T-helper 2 cell (primary cell): ENCODE measurements around the gene MRPL36.

ENCODE experiments used
- DNase-seq, 5 experiments: peaks; one replicate each; pipeline versions ENCODE4 v3.0.0 to v3.0.0-alpha.2; 2012 to 2022

Gene MRPL36

GRCh38 chr5:1796371-1797102, 3.1 kb downstream of the MRPL36 start:
- no peak for DNase-seq

DNA sequence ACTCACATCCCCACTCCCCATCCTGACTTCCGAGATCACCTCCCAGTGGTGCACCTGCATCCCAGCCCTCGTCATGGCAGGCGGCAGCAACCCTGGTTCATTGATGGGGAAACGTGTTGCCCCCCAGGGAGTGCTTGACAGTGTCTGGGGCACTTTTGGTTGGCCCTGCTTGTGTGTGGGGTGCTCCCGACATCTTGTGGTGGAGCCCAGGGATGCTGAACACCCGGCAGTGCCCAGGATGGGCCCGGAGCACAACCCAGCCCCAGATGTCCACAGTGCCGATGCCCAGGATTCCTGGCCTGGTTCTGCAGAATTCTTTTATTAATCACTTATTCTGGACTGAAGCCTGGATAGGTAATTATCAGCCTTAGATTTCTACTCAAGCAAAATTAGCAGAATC, 3.7 kb downstream of the MRPL36 start:
- no peak for DNase-seq

DNA sequence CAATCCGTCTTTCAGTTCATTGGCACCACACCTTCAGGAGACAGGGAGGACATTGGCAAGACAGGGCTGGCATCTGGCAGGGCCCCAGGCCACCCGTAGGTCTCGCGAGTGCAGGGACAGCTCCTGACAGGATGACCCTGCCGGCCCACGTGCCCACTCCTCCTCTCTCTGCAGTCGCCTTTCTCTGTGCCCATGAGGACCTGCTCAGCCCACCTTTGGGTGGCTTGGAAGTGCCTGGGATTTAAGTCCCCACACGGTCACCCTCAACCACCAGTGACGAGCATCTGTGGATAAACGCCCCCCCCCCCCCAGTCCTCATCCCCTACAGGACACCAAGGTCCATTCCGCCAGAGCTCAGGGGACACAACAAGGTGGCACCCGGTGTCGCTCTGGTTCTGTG, 4.1 kb downstream of the MRPL36 start:
- no peak for DNase-seq

GRCh38 chr5:1794901-1795290, 4.7 kb downstream of the MRPL36 start:
- no peak for DNase-seq

- DNase-seq: peak in 1 of 5 experiments; percentile 64
Observed at GRCh38 chr5:1793966-1794900, 5.4 kb downstream of the MRPL36 start.

- peak in 2 of 5 experiments; percentile 29 to 30 for DNase-seq
Observed at GRCh38 chr5:1793301-1793740, 6.3 kb downstream of the MRPL36 start.

DNA sequence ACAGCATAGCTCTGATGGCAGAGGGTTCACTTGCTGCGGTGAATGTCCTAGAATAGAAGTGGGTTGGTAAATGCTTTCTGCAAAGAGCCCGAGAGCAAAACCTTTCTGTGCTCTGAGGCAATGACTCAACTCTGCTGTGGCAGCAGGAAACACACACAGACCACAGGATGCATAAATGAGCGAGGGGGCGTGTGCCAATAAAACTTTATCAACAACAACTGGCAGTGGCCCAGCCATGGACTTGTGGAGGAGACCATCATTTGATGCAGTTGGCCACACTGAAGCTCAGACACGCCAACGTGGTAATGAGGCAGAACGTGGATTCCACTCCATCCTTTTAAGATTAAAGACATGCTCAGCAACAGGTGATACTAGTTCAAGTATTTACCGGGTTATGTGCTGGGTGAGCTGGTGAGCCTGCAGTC, 6.8 kb downstream of the MRPL36 start:
- peak in 4 of 5 experiments; percentile 50 to 99 (median 64) for DNase-seq

- no peak for DNase-seq
Observed at GRCh38 chr5:1791176-1791575, 8.5 kb downstream of the MRPL36 start.

GRCh38 chr5:1789834-1790471, 9.7 kb downstream of the MRPL36 start:
- no peak for DNase-seq

DNA sequence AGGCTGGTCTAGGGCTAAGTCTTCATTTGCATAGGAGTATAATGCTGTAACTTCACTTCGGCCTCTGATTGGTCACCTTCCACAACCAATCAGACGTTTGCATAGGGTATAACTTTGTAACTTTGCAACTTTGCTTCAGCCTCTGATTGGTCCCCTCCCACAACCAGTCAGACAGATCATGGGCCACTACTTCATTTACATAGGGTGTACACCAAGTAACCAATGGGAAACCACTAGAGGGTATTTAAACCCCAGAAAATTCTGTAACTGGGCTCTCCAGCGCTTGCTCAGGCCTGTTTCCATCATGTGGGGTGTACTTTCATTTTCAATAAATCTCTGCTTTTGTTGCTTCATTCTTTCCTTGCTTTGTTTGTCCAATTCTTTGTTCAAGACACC, 10.2 kb downstream of the MRPL36 start:
- peak in 1 of 5 experiments; percentile 88 for DNase-seq

DNA sequence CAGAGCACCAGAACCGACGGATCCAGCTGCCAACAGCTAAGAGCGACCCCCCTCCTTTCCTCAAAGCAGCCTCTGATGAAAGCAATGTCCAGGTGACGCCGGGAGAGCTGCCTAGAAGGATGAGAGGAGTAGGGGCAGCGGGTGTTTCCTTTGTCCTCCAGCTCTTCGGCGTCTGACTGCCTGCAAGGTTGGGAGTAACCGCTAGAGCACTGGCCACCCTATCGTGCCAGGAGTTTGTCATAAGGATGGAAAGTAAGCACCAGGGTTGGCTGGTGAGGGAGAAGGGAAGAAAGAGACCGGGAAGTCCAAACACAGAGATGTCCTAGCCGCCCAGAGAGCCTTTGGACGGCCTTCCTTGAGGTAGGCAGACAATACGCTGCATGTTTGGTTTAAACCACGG, 10.8 kb downstream of the MRPL36 start:
- DNase-seq: no peak

- no peak for DNase-seq
Observed at GRCh38 chr5:1788200-1788599, 11.4 kb downstream of the MRPL36 start.

DNA sequence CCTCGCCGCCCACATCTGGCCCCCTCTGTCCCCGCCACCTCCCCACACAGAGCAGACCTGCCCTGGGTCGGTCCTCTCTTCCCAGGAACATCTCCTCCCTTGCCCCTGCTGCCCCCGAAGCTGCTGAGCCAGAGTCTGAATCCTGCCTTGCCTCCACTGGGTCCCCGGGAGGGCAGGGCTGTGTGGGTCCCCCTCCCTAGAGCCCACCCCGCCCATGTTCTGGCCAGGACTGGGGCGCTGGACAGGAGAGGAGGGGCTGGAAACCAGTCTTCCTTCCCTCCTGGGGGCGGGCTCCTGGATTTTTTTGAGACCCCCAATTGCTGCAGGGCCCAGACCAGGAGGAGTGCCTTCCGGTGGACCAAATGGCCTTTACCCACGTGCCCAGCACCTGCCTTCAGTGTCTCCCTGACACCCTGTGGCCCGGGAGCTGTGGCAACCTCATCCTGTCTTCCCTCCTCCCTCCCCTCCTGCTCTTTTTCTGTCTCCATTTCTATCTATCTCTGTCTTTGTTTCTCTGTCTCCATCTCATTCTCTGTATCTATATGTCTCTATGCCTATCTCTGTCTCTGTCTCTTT, 12.1 kb downstream of the MRPL36 start:
- no peak for DNase-seq

DNA sequence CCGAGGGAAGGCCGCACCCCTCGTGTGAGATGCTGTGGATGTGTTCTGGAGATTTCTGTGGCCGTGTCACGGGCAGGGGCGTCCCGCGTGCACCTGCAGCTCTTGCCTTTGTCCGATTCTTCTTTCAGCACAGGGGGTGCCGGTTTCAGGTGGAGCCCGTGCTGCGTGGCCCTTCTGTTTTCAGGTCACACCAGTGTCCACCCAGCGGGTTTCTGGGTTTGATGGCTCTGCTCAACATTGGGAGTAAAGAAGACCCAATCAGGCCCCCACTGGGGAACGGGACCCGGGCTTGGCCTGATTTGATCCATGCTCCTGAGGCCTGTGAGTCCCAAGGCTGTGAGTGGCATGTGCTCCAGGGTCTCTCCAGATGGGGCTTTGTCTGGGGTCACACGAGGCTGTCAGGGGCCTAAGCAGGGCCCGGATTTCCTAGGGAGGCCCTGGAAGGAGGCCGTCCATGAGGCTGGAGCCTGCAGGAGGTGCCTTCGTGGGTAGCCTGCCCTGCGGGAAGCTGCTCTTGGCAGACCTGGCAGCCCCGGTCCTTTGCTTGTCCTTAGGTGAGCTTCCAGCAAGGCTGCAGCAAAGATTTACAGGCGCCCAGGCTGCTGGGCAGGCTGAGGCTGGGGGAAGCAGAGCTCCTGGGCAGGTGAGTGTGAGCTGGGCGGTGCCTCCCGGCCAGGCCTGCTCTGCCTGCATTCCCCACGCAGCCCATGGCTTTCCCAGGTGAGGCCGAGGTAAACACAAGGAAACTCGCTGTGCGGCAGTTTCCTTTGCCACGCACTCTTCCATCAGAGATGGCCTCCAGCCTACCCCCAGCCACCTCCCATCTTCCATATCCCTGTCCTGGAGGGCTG, 12.8 kb downstream of the MRPL36 start:
- no peak for DNase-seq

GRCh38 chr5:1785984-1786383, 13.7 kb downstream of the MRPL36 start:
- no peak for DNase-seq

DNA sequence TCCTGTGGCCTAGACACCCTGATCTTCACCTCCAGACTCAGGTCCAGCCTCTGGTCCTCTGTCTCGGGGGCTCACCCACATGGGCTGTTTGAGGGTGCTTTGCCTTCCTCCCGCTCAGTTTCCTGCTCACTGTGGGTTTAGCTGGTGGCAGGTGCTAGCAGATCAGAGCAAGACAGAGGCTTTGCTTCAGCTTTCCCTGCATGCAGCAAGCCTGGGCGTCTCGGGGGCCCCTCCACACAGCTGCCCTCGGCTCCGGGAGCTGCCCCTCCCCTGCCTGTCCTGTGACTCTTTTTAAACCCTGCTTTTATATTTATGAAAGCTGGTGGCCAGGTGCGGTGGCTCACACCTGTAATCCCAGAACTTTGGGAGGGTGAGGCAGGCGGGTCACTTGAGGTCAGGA, 14.6 kb downstream of the MRPL36 start:
- DNase-seq: no peak

DNA sequence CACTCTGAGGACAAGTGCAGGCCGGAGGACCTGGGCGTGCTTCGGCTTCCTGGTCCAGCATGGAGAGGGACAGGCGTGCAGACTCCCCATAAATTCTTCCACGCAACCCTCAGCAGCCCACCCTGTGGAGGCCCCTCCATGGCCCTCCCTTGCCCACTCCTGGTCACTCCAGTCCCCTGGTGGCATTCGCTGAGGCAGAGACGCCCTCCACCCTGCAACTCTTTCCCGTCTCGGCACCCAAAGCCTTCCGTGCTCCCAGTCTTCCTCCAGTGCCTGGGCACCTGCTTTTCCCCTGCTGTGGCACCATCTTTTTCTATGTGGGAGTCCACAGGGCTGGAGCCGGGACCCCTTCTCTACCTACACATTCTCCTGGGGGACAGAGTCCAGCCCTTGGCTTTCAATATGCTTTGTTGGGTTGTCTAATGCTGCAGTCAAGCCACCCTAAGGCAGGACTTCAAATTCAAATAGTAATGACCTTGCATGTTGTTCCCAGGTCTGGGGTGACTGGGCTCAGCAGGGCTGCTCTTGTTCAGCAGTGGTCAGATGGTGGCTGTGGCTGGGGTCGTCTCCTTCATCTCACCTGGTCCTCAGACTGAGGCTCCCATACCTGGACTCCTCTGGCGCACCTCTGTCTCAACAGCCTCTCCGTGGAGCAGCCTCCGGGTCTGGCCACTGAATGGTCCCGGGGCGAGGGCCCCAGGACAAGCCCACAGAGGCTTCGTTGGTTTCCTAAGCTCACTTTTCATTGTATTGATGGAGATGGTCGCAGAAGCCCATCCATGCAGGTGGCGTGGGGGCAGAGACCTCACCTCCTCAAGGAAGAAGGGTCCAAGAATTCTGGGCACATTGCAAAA, 15.2 kb downstream of the MRPL36 start:
- DNase-seq: no peak

- DNase-seq: no peak
Observed at GRCh38 chr5:1783216-1783554, 16.5 kb downstream of the MRPL36 start.

DNA sequence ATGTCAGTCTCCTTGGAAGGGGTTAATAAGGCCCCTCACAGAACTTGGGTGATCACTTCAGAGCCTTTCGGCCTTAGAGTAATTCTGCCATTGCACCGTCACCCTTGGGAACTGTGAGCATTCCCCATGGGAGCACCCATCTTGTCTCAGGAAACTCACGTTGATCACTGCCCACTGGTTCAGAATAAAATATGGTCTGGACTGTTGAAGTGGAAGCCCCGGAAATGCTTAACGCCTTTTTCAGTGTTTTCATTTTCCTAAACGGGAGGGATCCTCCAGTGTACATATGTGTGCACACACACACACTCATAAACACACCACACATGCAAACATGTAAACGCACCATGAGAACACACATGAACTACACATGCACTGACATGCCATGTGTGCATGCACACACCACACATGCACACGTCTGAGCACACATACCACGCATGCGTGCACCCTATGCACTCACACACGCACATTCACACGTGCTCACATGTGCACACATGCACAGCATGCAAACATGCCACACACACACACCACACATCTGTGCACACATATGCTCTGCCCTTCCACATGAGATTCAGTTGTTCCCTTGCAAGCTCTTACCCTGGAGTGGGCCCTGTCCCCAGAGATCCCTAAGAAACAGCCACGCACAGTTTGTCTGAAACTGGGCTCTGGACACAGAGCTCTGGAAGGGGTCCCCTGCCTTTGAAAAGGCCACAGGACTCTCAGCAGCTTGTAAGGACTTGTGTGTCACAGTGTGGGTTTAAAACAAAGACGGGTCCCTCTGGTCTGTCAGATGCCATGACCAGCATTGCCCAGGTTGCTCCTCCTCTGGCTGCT, 17.0 kb downstream of the MRPL36 start:
- no peak for DNase-seq

- DNase-seq: no peak
Observed at GRCh38 chr5:1781726-1782384, 17.8 kb downstream of the MRPL36 start.
